Adrenal gland (tissue), 12 donors: ENCODE results near the gene GPM6B. TPM values are rescaled to one million over a fixed set of nuclear protein-coding genes. Genes with fewer than 3 reads are reported as not detected.

Source experiments
- DNase-seq, 7 donors: peaks; one replicate each; pipeline ENCODE4 v3.0.0-alpha.2; 2019 to 2020
- H3K27ac ChIP-seq, 5 donors: fragments of 200-600 bp; sonication (generic) in 4 of 5; 1 replicate in 3 of 5; 2 replicates in 2 of 5; pipeline versions ENCODE4 v1.5.1 to v1.8.0; 2016 to 2020; ENCODE audit warnings: mild to moderate bottlenecking in 1 of 5
- H3K27me3 ChIP-seq: fragments of 200-600 bp; 2 replicates; pipeline ENCODE4 v1.8.0; 2021
- H3K36me3 ChIP-seq, 2 donors: fragments of 200-600 bp; replicated peaks in 1 of 2; 1 replicate in 1 of 2; 2 replicates in 1 of 2; pipeline versions ENCODE4 v1.5.1 to v1.8.0; 2018 to 2022
- H3K4me1 ChIP-seq, 2 donors: fragments of 200-600 bp; replicated peaks in 1 of 2; 1 replicate in 1 of 2; 2 replicates in 1 of 2; pipeline versions ENCODE4 v1.5.1 to v1.8.0; 2018 to 2021
- H3K4me3 ChIP-seq, 4 donors: fragments of 200-600 bp; sonication (generic) in 3 of 4; one replicate each; pipeline ENCODE4 v1.5.1; 2016 to 2018
- H3K9me3 ChIP-seq, 3 donors: fragments of 200-600 bp; sonication (generic) in 1 of 3; replicated peaks in 1 of 3; 1 replicate in 2 of 3; 2 replicates in 1 of 3; pipeline versions ENCODE4 v1.5.1 to v1.8.0; 2016 to 2021
- CTCF ChIP-seq, 6 experiments: fragments of 450-650 bp in 4 of 6; fragments of 200-600 bp in 2 of 6; sonication (generic) in 1 of 6; IDR thresholded peaks; 1 replicate in 5 of 6; 2 replicates in 1 of 6; pipeline versions ENCODE4 v1.5.1 to v1.8.0; 2016 to 2021; ENCODE audit warnings: antibody characterized with exemption in 6 of 6, mild to moderate bottlenecking in 2 of 6, moderate library complexity in 1 of 6
- POLR2A ChIP-seq, 2 donors: fragments of 450-650 bp; IDR thresholded peaks; one replicate each; pipeline ENCODE4 v1.6.1; 2017; ENCODE audit warnings: antibody characterized with exemption in 2 of 2, mild to moderate bottlenecking in 2 of 2, moderate library complexity in 1 of 2
- WGBS, 4 donors: extraction: QIAGEN DNeasy Blood & Tissue Kit in 2 of 4; methylation state at CpG; one replicate each; pipeline versions ENCODE4 v1.1.5 to v1.1.7; 2013 to 2017; 5-methylcytosine and 5-hydroxymethylcytosine counted together
- intact Hi-C, 2 donors: fragments of 100-400 bp; cut with DNase I; formaldehyde crosslinking; loops; one replicate each; pipeline versions ENCODE4 v1.14.1 to v1.15.0; 2022 to 2023
- polyA plus RNA-seq, 3 donors: library from polyadenylated mRNA; stranded (reverse); fragments of 200-250 nt in 2 of 3; fragments of 350-450 nt in 1 of 3; fragmentation: Illumina TruSeq in 1 of 3; extraction: RNeasy Lipid Tissue Mini Kit (QIAGEN cat#74804) in 1 of 3; gene quantifications; one replicate each; pipeline ENCODE4 v1.2.3, GENCODE V29; 2013 to 2014
- total RNA-seq, 9 donors: library from RNA; depleted of rRNA in 4 of 9; stranded (reverse); fragments of >200 nt in 4 of 9; fragments of 120-200 nt in 1 of 9; fragmentation: NEBNext Ultra II Directional in 1 of 9; extraction: Animal tissue kit (Norgen Biotek cat#: 25700) in 1 of 9; gene quantifications; one replicate each; pipeline versions ENCODE4 v1.1.0 to v1.2.4, GENCODE V29; 2013 to 2023
- donor health status: healthy with polysubstance abuse.
- donor health status: Bipolar disorder and iron deficiency.
- donor health status: DM: yes; HTN: yes; CAD: no.
- donor health status: DM: no; HTN: no; CAD: no.
- donor health status: DM: no; HTN: no; CAD: no.
- donor health status: DM: yes; HTN: yes; CAD: no.

Gene GPM6B
- total and polyA plus RNA-seq, 12 donors, result 1.0 to 7.5 (median 4.2) TPM

- Histone ChIP-seq H3K9me3 (no peaks in the 10 kb centered on the region), H3K27ac (no peak overlapping the region), H3K4me3 (no peak overlapping the region), H3K36me3 (no peaks in the 10 kb centered on the region), H3K27me3 (no peaks in the 10 kb centered on the region), H3K4me1 (no peaks in the 10 kb centered on the region)
- no peak for TF ChIP-seq CTCF (IDR thresholded peaks at IDR 0.05)
- no peak for TF ChIP-seq POLR2A (IDR thresholded peaks at IDR 0.05)
- WGBS, 4 donors, result 20 to 64% (median 34%) methylated on average over 2 of the region's 2 CpGs
- intact Hi-C loops, result loop anchor here in 1 of 2 donors (10.0 kb wide), 1 partner anchor 256 kb away; no protein-coding TSS in a partner anchor
- DNase-seq, result peak in 1 of 7 donors; percentile 4
Observed at GRCh38 chrX:13778916-13779315, 38.0 kb downstream of the GPM6B start.

- no peak for DNase-seq
- Histone ChIP-seq H3K36me3 (no peaks in the 10 kb centered on the region), H3K27me3 (no peaks in the 10 kb centered on the region), H3K27ac (no peak overlapping the region), H3K9me3 (no peaks in the 10 kb centered on the region), H3K4me1 (no peaks in the 10 kb centered on the region), H3K4me3 (no peak overlapping the region)
- TF ChIP-seq CTCF (IDR thresholded peaks at IDR 0.05) (no peak), POLR2A (IDR thresholded peaks at IDR 0.05) (no peak)
- intact Hi-C loops, result loop anchor here in 1 of 2 donors (10.0 kb wide), 1 partner anchor 258 kb away; no protein-coding TSS in a partner anchor
- WGBS, 4 donors, result 81 to 92% (median 85%) methylated on average over 3 to 4 of the region's 4 CpGs
Observed at GRCh38 chrX:13776387-13776786, 40.5 kb downstream of the GPM6B start.

- TF ChIP-seq POLR2A (IDR thresholded peaks at IDR 0.05) (no peak), CTCF (IDR thresholded peaks at IDR 0.05) (no peak)
- WGBS, 4 donors, result 94 to 100% (median 96%) methylated on average over 3 of the region's 3 CpGs
- no peaks in the 10 kb centered on the region for H3K9me3 ChIP-seq
- no peaks in the 10 kb centered on the region for H3K27me3 ChIP-seq
- no peaks in the 10 kb centered on the region for H3K36me3 ChIP-seq
- no peak for DNase-seq
- H3K4me1 ChIP-seq, result no peaks in the 10 kb centered on the region
- H3K4me3 ChIP-seq, result no peak overlapping the region
- intact Hi-C loops, result loop anchor here in 1 of 2 donors (10.0 kb wide), 1 partner anchor 259 kb away; no protein-coding TSS in a partner anchor
- no peak overlapping the region for H3K27ac ChIP-seq
Observed at GRCh38 chrX:13775837-13776236, 41.1 kb downstream of the GPM6B start.

GRCh38 chrX:13774696-13775095 is 42.2 kb downstream of the GPM6B start:
- intact Hi-C loops, result loop anchor here in 1 of 2 donors (10.0 kb wide), 1 partner anchor 260 kb away; no protein-coding TSS in a partner anchor
- TF ChIP-seq POLR2A (IDR thresholded peaks at IDR 0.05) (no peak), CTCF (IDR thresholded peaks at IDR 0.05) (no peak)
- H3K4me3 ChIP-seq, result no peak overlapping the region
- H3K9me3 ChIP-seq, result no peaks in the 10 kb centered on the region
- no peak for DNase-seq
- no peaks in the 10 kb centered on the region for H3K36me3 ChIP-seq
- 75 to 98% (median 80%) methylated on average over 2 of the region's 2 CpGs for WGBS, 4 donors
- H3K27me3 ChIP-seq, result no peaks in the 10 kb centered on the region
- H3K4me1 ChIP-seq, result no peaks in the 10 kb centered on the region
- no peak overlapping the region for H3K27ac ChIP-seq
